Astrocyte of the cerebellum (primary cell): ENCODE data around the gene ENTPD6.

Source experiments
- DNase-seq: peaks from one replicate; pipeline ENCODE4 v3.0.0-alpha.2; 2011; ENCODE audit warnings: low read depth
- H3K4me3 ChIP-seq: 2 replicates; pipeline ENCODE4 v1.5.1; 2011; ENCODE audit warnings: mild to moderate bottlenecking, low read depth, low read length, moderate library complexity
- in situ Hi-C: cut with HindIII; loops from 2 replicates; pipeline ENCODE4 v1.10.0; 2017; ENCODE audit warnings: low sequenced_read_pairs
- TF ChIP-seq, protein P1 (sequence below): IDR thresholded peaks from 2 replicates; pipeline ENCODE4 v1.5.1; 2012; ENCODE audit warnings: low read length, low read depth, moderate library complexity, mild to moderate bottlenecking; ENCODE audit errors: missing control alignments

The ENTPD6 gene

DNA sequence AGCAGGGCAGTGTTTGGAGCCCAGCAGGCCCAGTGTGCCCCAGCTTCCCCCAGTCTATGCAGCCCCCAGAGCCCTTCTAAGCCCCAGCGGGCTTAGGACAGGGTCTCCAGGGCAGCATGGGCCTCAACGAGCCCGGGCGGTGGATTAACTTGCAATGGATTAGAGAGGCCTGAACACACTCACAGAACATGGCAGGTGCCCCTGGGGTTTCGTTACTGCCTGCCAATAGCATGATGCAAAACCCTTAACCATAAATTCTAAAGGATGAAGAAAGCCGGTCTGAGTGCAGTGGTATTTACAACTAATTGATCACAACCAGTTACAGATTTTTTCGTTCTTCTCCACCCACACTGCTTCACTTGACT lies 18.9 kb downstream of the ENTPD6 start:
- in situ Hi-C loops = loop anchor here (5.0 kb wide), 1 partner anchor 38 kb away; no protein-coding TSS in a partner anchor
- DNase-seq = no peak
- TF ChIP-seq, protein P1, sequence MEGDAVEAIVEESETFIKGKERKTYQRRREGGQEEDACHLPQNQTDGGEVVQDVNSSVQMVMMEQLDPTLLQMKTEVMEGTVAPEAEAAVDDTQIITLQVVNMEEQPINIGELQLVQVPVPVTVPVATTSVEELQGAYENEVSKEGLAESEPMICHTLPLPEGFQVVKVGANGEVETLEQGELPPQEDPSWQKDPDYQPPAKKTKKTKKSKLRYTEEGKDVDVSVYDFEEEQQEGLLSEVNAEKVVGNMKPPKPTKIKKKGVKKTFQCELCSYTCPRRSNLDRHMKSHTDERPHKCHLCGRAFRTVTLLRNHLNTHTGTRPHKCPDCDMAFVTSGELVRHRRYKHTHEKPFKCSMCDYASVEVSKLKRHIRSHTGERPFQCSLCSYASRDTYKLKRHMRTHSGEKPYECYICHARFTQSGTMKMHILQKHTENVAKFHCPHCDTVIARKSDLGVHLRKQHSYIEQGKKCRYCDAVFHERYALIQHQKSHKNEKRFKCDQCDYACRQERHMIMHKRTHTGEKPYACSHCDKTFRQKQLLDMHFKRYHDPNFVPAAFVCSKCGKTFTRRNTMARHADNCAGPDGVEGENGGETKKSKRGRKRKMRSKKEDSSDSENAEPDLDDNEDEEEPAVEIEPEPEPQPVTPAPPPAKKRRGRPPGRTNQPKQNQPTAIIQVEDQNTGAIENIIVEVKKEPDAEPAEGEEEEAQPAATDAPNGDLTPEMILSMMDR = no peak
- H3K4me3 ChIP-seq = no peak overlapping the region

DNA sequence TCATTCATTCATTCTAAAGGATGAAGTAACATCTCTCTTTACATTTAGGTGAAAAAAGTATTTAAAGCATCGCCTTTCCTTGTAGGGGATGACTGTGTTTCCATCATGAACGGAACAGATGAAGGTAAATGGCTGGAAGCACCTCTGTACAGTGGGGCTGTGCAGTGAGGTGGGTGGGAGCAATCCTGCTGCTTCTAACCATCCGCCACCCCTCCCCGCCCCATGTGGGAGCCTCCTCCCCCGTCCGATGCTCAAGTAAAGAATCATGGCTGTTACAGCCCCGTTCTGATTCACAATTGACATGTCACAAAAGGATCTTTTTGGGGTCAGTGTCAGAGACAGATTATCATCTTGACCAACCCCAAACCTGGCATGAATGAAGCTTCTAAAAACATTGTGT lies 19.3 kb downstream of the ENTPD6 start:
- TF ChIP-seq, protein P1 = no peak
- no peak for DNase-seq
- H3K4me3 ChIP-seq = no peak overlapping the region
- in situ Hi-C loops = loop anchor here (5.0 kb wide), 1 partner anchor 37 kb away; no protein-coding TSS in a partner anchor

DNA sequence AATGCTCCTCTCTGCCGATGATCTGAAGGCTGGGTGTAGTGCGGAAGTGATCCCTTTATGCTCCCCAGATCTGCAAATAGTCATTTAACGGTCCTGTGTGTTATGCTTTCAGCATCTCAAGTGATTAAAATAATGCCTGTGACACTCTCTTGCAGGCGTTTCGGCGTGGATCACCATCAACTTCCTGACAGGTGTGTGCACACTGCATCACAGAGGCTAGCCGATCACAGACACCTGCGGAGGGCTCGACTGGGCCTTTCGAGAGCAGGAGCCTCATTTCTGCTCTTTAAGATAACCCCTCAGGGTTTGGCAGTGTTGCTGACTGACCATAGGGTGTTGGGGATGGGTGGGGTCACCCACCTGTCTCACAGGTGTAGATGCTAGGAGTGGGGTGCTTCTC lies 20.0 kb downstream of the ENTPD6 start:
- TF ChIP-seq, protein P1 = no peak
- no peak overlapping the region for H3K4me3 ChIP-seq
- no peak for DNase-seq
- in situ Hi-C loops = no loop called here

DNA sequence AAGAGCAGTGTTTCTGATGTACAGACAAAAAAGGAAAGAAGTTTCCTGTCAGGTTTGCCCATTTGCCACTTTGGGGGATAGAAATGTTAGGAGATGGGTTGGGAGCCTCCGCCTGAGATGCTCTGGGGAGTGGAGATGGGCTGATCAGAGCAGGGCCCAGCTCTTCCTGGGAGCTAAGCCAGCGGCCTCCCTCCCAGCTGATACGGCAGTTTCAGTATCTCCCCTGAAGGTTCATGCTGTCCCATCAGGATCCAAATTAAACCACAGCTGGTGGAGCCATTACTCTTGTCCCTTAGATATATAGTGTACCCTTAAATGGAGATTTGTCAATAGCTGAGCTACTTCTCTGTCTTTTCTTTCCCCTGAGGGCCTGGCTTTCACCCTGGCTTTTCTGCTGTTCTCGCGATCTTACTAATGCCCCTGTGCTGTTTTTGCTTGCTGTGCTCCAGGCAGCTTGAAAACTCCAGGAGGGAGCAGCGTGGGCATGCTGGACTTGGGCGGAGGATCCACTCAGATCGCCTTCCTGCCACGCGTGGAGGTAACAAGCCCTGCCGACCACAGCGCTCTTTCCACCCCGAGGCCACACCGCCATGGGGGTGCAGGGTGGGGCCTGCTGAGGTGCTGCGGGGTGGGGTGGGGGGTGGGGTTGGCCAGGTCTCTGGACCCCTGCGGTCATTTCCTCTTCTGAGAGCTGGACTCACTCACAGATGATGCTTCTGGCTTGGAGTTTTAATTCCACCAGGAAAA lies 20.9 kb downstream of the ENTPD6 start:
- in situ Hi-C loops = no loop called here
- no peak for DNase-seq
- H3K4me3 ChIP-seq = no peak overlapping the region
- TF ChIP-seq, protein P1 = no peak

DNA sequence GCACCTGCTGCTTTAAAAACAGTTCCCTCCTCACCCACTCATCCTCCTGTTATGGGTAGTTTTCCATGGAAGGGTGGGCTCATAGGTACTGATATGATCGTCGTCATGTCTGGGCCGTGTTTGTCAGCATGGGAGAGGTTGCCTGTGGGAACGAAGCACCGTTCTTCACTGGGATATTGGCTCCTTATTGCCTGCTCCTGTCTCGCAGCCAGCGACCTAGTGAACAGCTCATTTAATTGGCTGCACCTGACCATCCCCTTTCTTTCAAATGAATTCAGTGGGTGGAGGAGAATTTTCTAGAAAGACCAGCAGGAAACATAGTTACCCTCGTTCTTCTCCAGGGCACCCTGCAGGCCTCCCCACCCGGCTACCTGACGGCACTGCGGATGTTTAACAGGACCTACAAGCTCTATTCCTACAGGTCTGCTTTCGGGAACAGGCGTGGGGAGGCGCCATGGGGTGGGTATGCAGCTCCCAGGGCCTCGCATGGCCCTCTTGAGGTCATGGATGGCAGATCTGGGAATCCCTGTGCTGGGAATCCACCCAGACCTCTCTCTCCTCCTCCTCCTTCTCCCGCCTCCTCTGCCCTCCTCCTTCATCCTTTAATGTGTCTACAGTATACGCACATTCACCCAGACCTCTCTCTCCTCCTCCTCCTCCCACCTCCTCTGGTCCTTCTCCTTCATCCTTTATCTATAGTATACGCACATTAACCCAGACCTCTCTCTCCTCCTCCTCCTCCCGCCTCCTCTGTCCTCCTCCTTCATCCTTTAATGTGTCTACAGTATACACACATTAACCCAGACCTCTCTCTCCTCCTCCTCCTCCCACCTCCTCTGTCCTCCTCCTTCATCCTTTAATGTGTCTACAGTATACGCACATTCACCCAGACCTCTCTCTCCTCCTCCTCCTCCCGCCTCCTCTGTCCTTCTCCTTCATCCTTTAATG lies 21.9 kb downstream of the ENTPD6 start:
- in situ Hi-C loops = no loop called here
- TF ChIP-seq, protein P1 = no peak
- H3K4me3 ChIP-seq = no peak overlapping the region
- no peak for DNase-seq

DNA sequence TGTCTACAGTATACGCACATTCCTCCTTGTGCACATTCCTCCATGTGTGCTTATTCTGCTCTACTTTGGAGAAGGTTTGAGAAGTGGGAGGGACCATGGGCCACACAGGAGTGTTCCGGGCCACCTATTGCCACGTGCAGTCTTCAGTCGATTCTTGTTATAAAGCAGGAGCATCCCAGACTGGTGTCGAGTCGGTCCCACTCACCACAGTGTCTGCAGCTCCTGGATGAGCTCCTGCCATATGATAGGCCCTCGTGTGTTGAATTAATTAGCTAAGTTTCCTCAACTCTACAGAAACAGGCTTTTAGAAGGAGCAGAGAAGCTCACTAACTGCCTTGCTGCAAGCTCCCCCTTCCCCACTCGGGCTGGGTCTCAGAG lies 22.6 kb downstream of the ENTPD6 start:
- in situ Hi-C loops = no loop called here

More for the DNA sequence above, 22.6 kb downstream of the ENTPD6 start:
- DNase-seq = no peak
- no peak overlapping the region for H3K4me3 ChIP-seq
- TF ChIP-seq, protein P1 = no peak
